ENCODE results near the gene PDK1.

The PDK1 gene

DNA sequence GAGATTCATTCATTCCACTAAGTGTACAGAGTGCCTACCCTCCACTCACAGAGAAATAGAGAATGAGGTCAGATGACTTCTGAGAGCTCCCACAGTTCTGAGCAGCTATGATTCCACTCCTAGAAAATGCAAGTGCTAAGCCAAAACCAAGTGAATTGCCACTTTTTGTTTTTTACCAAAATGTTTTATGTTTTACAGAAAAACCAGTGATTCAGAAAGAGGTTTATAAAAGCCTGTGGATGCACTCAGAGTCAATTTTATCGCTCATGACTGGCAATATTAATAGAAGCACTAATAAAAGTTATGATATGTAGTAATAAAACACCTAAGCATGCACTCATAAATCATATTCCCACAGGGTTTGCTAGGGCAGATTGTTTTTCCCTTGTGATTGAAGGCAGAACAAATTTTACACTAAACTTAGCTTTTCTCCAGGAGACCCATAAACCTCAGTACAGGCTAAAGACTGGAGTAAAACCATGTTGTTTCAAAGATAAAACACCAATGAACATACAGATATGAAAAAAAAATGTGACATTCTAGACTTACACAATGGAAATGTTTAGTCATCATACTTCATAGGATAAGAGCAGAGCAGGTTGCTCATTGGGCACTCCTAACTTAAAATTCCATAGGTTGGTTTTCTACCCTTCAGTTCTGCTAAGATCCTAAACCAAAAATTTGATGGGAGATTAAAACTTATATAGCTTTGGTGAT is 67.5 kb downstream of the PDK1 start:
- no peaks in the 10 kb centered on the region for H3F3A ChIP-seq (ENCODE audit: insufficient read depth)
- no peaks in the 10 kb centered on the region for H3K79me2 ChIP-seq (ENCODE audit: insufficient read depth, low read length)
- no peaks in the 10 kb centered on the region for H3K9me2 ChIP-seq (replicated peaks; ENCODE audit: insufficient read depth, low read length)
- H2AFZ ChIP-seq (ENCODE audit: low read depth, low read length, severe bottlenecking): no peak overlapping the region
- H3K9ac ChIP-seq (ENCODE audit: low read length): no peak overlapping the region
- H3K27me3 ChIP-seq (ENCODE audit: low read length): no peaks in the 10 kb centered on the region
- no peaks in the 10 kb centered on the region for H3K9me3 ChIP-seq (ENCODE audit: insufficient read depth, low read length)
- no peak overlapping the region for H3K4me2 ChIP-seq (ENCODE audit: low read depth, low read length, poor library complexity, severe bottlenecking)
- H3K27ac ChIP-seq (ENCODE audit: low read depth, low read length): no peak overlapping the region
- no peaks in the 10 kb centered on the region for H3K36me3 ChIP-seq (ENCODE audit: low read length)
- H3K4me3 ChIP-seq (ENCODE audit: insufficient read depth, low read length, poor library complexity, severe bottlenecking): no peak overlapping the region
- no peaks in the 10 kb centered on the region for H4K20me1 ChIP-seq (ENCODE audit: low read depth, low read length)
- TF ChIP-seq, protein P1, sequence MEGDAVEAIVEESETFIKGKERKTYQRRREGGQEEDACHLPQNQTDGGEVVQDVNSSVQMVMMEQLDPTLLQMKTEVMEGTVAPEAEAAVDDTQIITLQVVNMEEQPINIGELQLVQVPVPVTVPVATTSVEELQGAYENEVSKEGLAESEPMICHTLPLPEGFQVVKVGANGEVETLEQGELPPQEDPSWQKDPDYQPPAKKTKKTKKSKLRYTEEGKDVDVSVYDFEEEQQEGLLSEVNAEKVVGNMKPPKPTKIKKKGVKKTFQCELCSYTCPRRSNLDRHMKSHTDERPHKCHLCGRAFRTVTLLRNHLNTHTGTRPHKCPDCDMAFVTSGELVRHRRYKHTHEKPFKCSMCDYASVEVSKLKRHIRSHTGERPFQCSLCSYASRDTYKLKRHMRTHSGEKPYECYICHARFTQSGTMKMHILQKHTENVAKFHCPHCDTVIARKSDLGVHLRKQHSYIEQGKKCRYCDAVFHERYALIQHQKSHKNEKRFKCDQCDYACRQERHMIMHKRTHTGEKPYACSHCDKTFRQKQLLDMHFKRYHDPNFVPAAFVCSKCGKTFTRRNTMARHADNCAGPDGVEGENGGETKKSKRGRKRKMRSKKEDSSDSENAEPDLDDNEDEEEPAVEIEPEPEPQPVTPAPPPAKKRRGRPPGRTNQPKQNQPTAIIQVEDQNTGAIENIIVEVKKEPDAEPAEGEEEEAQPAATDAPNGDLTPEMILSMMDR (IDR thresholded peaks at IDR 0.05; ENCODE audit: insufficient read depth, low read length, poor library complexity, severe bottlenecking): no peak
- TF ChIP-seq EZH2phosphoT487 (conservative IDR thresholded peaks at IDR 0.05; ENCODE audit: low read length): no peak

DNA sequence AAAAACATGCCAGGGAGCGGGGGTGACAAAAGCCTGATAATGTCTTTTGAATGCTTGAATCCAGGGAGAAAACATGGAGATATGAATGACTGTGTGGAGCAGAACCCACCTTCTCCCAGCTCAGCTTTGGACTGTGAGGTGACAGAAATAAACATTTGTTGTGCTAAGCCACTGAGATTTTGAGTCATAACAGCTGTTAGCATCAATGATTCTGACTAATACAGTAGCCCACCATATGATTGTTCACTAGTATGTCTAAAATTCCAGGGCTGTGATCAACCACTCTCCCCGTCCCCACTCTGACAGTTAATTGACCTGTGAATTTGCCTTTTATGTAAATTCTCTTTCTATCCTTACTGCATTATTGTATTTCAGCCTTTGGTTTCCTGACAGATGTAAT is 69.1 kb downstream of the PDK1 start:
- H3K9ac ChIP-seq (ENCODE audit: low read length): no peak overlapping the region
- H3F3A ChIP-seq (ENCODE audit: insufficient read depth): no peaks in the 10 kb centered on the region
- H3K9me3 ChIP-seq (ENCODE audit: insufficient read depth, low read length): no peaks in the 10 kb centered on the region
- no peak overlapping the region for H3K27ac ChIP-seq (ENCODE audit: low read depth, low read length)
- TF ChIP-seq, protein P1 (IDR thresholded peaks at IDR 0.05; ENCODE audit: insufficient read depth, low read length, poor library complexity, severe bottlenecking): no peak
- TF ChIP-seq EZH2phosphoT487 (conservative IDR thresholded peaks at IDR 0.05; ENCODE audit: low read length): no peak
- no peak overlapping the region for H3K4me2 ChIP-seq (ENCODE audit: low read depth, low read length, poor library complexity, severe bottlenecking)
- H3K36me3 ChIP-seq (ENCODE audit: low read length): no peaks in the 10 kb centered on the region
- H2AFZ ChIP-seq (ENCODE audit: low read depth, low read length, severe bottlenecking): no peak overlapping the region
- H4K20me1 ChIP-seq (ENCODE audit: low read depth, low read length): no peaks in the 10 kb centered on the region
- H3K27me3 ChIP-seq (ENCODE audit: low read length): no peaks in the 10 kb centered on the region
- no peaks in the 10 kb centered on the region for H3K79me2 ChIP-seq (ENCODE audit: insufficient read depth, low read length)
- no peak overlapping the region for H3K4me3 ChIP-seq (ENCODE audit: insufficient read depth, low read length, poor library complexity, severe bottlenecking)
- no peaks in the 10 kb centered on the region for H3K9me2 ChIP-seq (replicated peaks; ENCODE audit: insufficient read depth, low read length)

DNA sequence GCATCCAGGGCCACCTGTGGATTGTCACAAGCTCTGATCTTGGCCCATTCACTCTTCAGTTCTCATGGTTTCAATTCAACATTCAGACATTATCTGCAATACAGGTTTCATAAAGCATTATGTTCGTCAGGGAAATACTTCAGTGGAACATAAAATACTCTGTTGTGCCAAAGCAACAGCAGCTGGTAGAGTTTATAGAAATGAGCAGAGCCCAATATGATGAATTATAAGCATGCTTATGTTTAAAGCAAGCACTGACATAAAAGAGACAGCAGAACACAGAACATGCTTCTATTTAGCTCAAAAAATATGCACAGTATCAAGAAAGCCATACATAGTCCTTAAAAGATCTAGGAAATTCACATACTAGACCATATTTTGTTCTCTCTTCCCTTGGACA is 71.3 kb downstream of the PDK1 start:
- Histone ChIP-seq H3F3A (ENCODE audit: insufficient read depth) (no peaks in the 10 kb centered on the region), H4K20me1 (ENCODE audit: low read depth, low read length) (no peaks in the 10 kb centered on the region), H3K27ac (ENCODE audit: low read depth, low read length) (no peak overlapping the region), H3K79me2 (ENCODE audit: insufficient read depth, low read length) (no peaks in the 10 kb centered on the region), H2AFZ (ENCODE audit: low read depth, low read length, severe bottlenecking) (no peak overlapping the region), H3K9me3 (ENCODE audit: insufficient read depth, low read length) (no peaks in the 10 kb centered on the region), H3K4me2 (ENCODE audit: low read depth, low read length, poor library complexity, severe bottlenecking) (no peak overlapping the region), H3K9me2 (replicated peaks; ENCODE audit: insufficient read depth, low read length) (no peaks in the 10 kb centered on the region), H3K9ac (ENCODE audit: low read length) (no peak overlapping the region), H3K36me3 (ENCODE audit: low read length) (no peaks in the 10 kb centered on the region), H3K27me3 (ENCODE audit: low read length) (no peaks in the 10 kb centered on the region), H3K4me3 (ENCODE audit: insufficient read depth, low read length, poor library complexity, severe bottlenecking) (no peak overlapping the region)
- no peak for TF ChIP-seq EZH2phosphoT487 (conservative IDR thresholded peaks at IDR 0.05; ENCODE audit: low read length)

DNA sequence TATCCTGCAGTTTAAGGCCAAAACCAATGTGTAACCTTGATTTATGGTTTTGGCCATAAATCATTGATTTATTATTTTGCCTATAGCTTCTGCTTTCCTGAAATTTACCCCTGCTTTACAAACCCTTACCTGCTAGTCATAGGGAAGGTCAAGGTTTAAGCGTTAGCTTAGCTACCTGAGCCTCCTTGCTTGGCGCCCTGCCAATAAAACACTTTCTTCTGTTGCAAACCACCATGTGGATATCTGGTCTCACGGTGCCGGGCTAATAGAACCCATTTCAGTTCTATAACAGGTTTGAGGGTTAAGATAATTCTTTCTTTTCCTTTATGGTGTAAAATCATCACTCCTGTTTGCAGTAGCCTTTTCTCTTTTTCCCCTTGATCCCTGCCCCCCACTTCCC is 72.2 kb downstream of the PDK1 start:
- no peaks in the 10 kb centered on the region for H3K36me3 ChIP-seq (ENCODE audit: low read length)
- no peaks in the 10 kb centered on the region for H3F3A ChIP-seq (ENCODE audit: insufficient read depth)
- no peaks in the 10 kb centered on the region for H3K79me2 ChIP-seq (ENCODE audit: insufficient read depth, low read length)
- H3K9ac ChIP-seq (ENCODE audit: low read length): no peak overlapping the region
- H2AFZ ChIP-seq (ENCODE audit: low read depth, low read length, severe bottlenecking): no peak overlapping the region
- no peaks in the 10 kb centered on the region for H4K20me1 ChIP-seq (ENCODE audit: low read depth, low read length)
- H3K4me2 ChIP-seq (ENCODE audit: low read depth, low read length, poor library complexity, severe bottlenecking): no peak overlapping the region
- no peaks in the 10 kb centered on the region for H3K9me2 ChIP-seq (replicated peaks; ENCODE audit: insufficient read depth, low read length)
- no peak overlapping the region for H3K4me3 ChIP-seq (ENCODE audit: insufficient read depth, low read length, poor library complexity, severe bottlenecking)
- TF ChIP-seq, protein P1 (IDR thresholded peaks at IDR 0.05; ENCODE audit: insufficient read depth, low read length, poor library complexity, severe bottlenecking): no peak
- TF ChIP-seq EZH2phosphoT487 (conservative IDR thresholded peaks at IDR 0.05; ENCODE audit: low read length): no peak
- H3K9me3 ChIP-seq (ENCODE audit: insufficient read depth, low read length): no peaks in the 10 kb centered on the region
- H3K27me3 ChIP-seq (ENCODE audit: low read length): no peaks in the 10 kb centered on the region
- no peak overlapping the region for H3K27ac ChIP-seq (ENCODE audit: low read depth, low read length)

All from SU-DHL-6 (cell line).